GM19043 (cell line): Measurements from ENCODE around the gene NRXN3.

Experiments
- ATAC-seq: cut with Tn5 transposase; IDR thresholded peaks from one replicate; pipeline ENCODE4 v1.9.1; 2021; ENCODE audit warnings: low read depth; ENCODE audit not compliant: unreplicated experiment

NRXN3 gene

GRCh38 chr14:79165471-79166090 lies 995.4 kb downstream of the NRXN3 start:
- no peak for ATAC-seq

DNA sequence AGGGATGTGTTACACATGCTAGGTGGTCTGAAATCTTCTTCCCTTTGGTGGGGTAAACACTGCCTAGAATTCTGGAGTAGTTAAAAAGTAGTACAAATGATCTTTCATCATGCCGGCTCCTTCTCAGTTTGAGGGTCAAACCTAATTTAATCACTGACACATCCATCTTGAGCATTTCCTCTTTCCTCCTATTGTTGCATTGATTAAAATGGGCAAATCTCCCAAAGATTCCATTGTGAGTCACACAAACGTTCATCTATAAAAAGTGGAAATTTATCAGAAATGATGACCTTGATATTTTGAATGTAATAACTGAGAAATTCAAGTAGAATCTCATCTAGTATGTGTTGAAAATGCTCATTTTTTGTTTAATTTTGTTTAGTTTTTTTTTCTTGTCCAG lies 996.0 kb downstream of the NRXN3 start:
- ATAC-seq: no peak

DNA sequence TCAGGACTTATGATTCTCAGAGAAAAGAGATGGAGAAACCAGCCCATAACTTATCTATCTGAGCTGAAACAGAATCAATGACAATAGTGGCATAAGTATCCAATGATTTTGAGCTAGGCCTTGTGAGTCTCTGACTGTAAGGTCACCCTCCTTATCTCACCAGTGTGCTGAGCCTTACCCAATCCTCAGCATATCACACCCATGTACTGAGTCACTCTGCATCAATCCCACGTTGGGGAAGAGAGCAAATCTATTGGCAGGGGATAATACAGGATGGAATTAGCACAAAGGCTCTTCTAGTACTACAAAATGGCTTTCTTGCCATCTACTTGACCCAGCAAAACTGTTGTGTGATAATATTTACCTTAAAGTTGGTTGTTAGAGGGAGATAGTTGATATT lies 997.8 kb downstream of the NRXN3 start:
- ATAC-seq: no peak

- ATAC-seq: no peak
Measured at GRCh38 chr14:79175671-79176070, 1005.5 kb downstream of the NRXN3 start.

DNA sequence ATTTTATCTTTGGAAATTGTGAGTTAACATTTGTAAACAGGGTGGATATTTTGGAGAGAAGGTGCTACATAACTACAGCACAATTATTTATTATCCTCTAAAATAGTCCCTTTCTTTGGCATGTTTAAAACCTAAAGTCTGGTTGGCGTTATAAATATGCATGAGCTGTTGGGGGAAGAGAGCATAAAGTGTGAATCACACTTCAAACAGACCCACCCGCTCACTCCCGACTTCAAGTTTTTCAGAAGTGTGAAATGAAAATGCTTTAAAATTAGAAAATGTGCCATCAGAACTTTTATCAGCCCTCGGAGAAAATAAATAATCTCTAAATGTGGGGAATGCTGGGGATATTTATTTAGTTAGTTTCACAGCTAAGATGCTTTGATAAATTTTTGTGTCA lies 1006.9 kb downstream of the NRXN3 start:
- ATAC-seq: no peak

DNA sequence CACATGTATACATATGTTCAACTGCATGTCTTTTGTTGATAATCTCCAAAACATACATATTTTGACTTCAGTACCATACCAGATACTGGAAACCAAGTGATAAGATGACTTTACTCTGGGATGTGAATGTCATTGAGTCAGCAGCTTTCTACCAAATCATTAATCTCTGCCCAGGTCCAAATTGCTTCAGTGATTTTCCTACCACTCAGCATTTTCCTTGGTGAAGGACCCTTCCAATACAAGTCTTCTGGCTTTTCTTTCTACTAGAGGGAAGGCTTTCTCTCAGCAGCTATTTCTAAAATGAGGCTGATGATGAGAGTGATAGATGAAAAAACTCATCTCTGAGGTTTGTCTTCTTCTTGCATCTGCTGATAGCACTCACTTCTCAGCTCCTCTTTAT lies 1008.5 kb downstream of the NRXN3 start:
- ATAC-seq: no peak

GRCh38 chr14:79179985-79180384 lies 1009.8 kb downstream of the NRXN3 start:
- no peak for ATAC-seq

DNA sequence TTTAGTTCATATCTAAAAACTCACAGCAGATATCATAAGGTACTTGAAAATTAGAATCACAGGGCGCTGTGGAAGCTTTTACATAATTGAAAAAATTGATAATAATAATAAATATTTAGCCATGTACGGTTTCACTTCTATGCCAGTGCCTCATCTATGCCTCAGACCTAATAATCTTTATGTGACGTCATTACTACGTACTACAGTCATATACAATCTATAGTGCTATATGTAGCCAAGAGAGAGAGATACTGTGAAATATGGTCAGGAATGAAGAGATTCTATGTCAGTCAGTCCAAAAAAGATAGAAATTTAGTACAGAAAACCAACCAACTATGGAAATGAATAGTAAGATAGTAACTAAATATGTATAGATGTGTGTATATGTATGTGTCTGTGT lies 1010.5 kb downstream of the NRXN3 start:
- ATAC-seq: no peak

- no peak for ATAC-seq
Measured at GRCh38 chr14:79186523-79186922, 1016.4 kb downstream of the NRXN3 start.

DNA sequence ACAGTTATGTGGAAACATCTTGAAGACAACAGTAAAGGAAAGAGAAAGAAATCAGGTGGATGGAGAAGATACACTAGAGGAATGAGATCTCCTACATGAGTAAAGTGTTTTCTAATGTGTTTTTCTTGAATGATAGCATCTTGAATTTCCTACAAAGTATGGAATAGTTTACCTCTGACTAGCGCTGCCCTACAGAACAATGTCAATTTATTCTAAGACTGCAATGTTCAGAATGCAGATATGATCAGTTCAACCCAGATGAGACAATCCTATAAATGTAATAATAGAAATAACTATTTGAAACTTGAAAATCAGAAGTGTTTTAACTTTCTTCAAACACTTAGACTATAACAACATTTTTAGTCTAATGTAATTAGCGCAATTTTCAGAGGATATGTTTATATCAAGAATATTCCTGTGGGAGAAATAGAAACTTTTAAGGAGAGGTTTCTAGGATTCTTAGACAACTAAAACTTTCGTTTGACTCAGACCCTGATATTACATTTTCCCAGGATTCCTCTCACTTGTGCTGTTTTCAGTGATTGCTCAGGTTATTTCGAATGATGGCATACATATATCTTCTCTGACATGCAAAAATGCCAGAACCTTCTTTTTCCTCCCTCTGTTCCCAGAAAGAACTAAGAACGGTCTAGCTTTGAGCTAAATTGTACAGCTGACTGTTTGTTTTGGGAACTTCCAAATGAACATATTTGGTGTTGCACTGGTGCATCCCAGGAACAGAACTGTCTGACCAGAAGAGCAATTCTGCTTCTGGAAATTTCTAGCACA lies 1023.7 kb downstream of the NRXN3 start:
- ATAC-seq: no peak

DNA sequence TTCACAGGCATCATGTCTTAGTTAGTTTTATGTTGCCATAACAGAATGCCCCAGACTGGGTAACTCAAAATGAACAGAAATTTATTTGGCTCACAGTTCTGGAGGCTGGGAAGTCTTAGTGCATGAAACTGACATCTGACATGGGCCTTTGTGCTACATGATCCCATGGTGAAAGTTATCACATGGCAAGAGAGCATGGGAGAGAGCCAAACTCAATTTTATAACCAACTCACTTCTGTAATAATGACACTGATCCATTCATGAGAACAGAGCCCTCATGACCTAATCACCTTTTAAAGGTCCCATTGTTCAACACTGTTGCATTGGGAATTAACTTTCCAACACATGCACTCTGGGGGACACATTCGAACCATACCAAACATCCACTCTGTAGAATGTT lies 1026.0 kb downstream of the NRXN3 start:
- no peak for ATAC-seq

DNA sequence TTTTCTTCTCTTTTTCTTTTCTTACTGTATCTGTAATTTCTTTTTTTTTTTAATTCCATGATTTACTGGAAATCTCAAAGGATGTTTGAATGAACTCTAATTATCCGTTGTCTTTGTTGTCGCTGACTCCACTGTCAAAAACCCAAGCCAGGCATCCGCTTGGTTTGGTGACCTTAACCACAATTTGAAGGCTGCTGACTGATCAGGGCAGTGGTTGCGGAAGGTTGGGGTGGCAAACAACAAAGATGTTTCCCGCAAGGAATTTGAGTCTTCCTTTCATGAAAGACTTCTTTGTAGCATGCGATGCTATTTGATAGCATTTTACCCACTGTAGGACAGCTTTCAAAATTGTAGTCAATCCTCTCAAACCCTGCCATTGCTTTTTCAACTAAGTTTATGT lies 1027.3 kb downstream of the NRXN3 start:
- no peak for ATAC-seq

- no peak for ATAC-seq
Measured at GRCh38 chr14:79199217-79199616, 1029.0 kb downstream of the NRXN3 start.

- no peak for ATAC-seq
Measured at GRCh38 chr14:79201564-79202207, 1031.5 kb downstream of the NRXN3 start.

- ATAC-seq: no peak
Measured at GRCh38 chr14:79204591-79204990, 1034.4 kb downstream of the NRXN3 start.

DNA sequence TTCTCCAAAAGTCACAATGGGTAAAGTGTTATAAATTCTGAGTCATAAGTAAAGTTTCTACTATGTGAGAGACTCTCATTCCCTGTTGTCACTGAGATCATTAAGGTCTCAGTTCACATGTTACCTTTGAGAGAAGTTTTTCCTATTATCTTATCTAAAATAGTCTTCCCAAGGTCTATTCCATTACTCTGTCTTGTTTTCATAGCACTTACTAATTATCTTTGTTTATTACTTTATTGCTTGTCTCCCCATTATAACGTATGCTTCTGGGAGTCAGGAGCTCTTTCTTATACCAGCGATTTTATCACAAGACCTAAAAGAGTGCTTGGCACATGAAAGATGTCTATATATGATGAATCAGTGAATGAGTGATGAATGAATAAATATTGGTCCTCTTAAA lies 1039.2 kb downstream of the NRXN3 start:
- ATAC-seq: no peak

DNA sequence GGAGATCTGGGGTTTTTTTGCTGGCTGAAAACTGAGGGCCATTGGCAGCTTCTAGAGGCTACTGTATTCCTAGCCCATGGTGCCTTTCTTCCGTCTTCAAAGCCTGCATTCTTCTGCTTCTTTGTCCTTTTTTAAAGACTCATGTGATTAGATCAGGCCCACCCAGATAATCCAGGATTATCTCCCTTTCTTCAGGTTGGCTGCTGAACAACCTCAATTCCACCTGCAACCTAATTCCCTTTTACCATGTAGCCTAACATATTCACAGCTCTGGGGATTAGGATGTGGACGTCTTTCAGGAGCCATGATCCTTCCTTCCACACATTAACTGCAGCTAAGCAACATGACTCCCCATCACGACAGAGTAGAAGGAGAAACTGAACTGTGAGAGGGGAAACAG lies 1055.6 kb downstream of the NRXN3 start:
- no peak for ATAC-seq

GRCh38 chr14:79229383-79229909 lies 1059.3 kb downstream of the NRXN3 start:
- ATAC-seq: no peak

DNA sequence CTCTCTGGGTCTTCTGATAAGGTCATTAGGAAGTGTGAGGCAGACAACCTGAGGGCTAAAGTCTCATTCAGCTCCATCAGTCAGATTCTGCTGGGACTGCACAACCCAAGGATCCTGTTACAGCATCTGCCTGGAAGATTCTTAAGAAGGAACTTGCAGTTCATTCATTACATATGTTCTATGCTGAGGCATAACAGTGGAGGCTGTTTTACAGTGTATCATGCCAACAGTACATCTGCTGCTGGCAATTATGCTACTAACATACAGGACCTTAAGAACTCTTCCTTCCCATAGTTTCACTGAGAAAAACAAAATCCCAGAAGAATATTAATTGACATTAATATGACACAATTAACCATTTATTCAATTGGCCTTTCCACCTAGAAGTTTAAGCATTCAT lies 1072.5 kb downstream of the NRXN3 start:
- no peak for ATAC-seq

GRCh38 chr14:79246173-79246572 lies 1076.0 kb downstream of the NRXN3 start:
- no peak for ATAC-seq

- ATAC-seq: no peak
Measured at GRCh38 chr14:79248126-79248525, 1078.0 kb downstream of the NRXN3 start.

GRCh38 chr14:79248771-79249170 lies 1078.6 kb downstream of the NRXN3 start:
- ATAC-seq: no peak
